Kidney (tissue), 14 donors: Measurements from ENCODE around the gene ATCAY. TPM values are rescaled to one million over a fixed set of nuclear protein-coding genes. Genes with fewer than 3 reads are reported as not detected.
A peak's percentile ranks its signal among the peaks of the same experiment; 100 is the strongest.
"Not testable (repeated sequence)": the region's sequence is repeated elsewhere in the genome, so short reads cannot be mapped to it uniquely, and the experiment has no call there.

Experiments used
- DNase-seq, 5 donors: peaks; one replicate each; pipeline ENCODE4 v3.0.0-alpha.2; 2013 to 2020
- FAIRE-seq: peaks from 2 replicates; lab custom pipeline; 2012; peaks lifted over from hg19 to GRCh38; lab: Jason Lieb, UNC
- H3K27ac ChIP-seq, 2 donors: one replicate each; pipeline ENCODE4 v1.7.0; 2013; ENCODE audit warnings: low read depth in 2 of 2, low read length in 2 of 2, inconsistent platforms in 1 of 2
- H3K27me3 ChIP-seq: one replicate; pipeline ENCODE4 v1.7.1; 2013; ENCODE audit warnings: low read length, inconsistent platforms; ENCODE audit not compliant: control insufficient read depth, insufficient read depth
- H3K36me3 ChIP-seq, 3 donors: one replicate each; pipeline versions ENCODE4 v1.7.0 to v1.7.1; 2013; ENCODE audit warnings: low read length in 3 of 3, control low read depth in 1 of 3, inconsistent platforms in 1 of 3; ENCODE audit not compliant: insufficient read depth in 3 of 3, control insufficient read depth in 2 of 3
- H3K4me1 ChIP-seq, 3 donors: one replicate each; pipeline versions ENCODE4 v1.7.0 to v1.7.1; 2013; ENCODE audit warnings: low read length in 3 of 3, inconsistent platforms in 1 of 3, low read depth in 1 of 3; ENCODE audit not compliant: control insufficient read depth in 2 of 3, insufficient read depth in 2 of 3
- H3K4me3 ChIP-seq, 3 donors: one replicate each; pipeline versions ENCODE4 v1.7.0 to v1.8.1; 2013; ENCODE audit warnings: low read length in 3 of 3, control low read depth in 1 of 3, inconsistent platforms in 1 of 3
- H3K9ac ChIP-seq, 3 donors: one replicate each; pipeline versions ENCODE4 v1.7.0 to v1.7.1; 2013; ENCODE audit warnings: low read length in 3 of 3, control low read depth in 1 of 3, inconsistent platforms in 1 of 3
- H3K9me3 ChIP-seq, 3 donors: one replicate each; pipeline versions ENCODE4 v1.7.0 to v1.7.1; 2013; ENCODE audit warnings: low read length in 3 of 3, control low read depth in 1 of 3, inconsistent platforms in 1 of 3; ENCODE audit not compliant: control insufficient read depth in 2 of 3, insufficient read depth in 1 of 3
- CTCF ChIP-seq: IDR thresholded peaks from 3 replicates; pipeline ENCODE4 v1.5.1; 2012; ENCODE audit warnings: mild to moderate bottlenecking, moderate library complexity, borderline replicate concordance; ENCODE audit not compliant: insufficient read depth; ENCODE audit errors: extremely low read depth
- intact Hi-C: fragments of 100-400 bp; cut with DNase I; formaldehyde crosslinking; loops from one replicate; pipeline ENCODE4 v1.11.1; 2022
- polyA plus RNA-seq: library from polyadenylated mRNA; stranded (reverse); fragments of 350-450 nt; fragmentation: Illumina TruSeq; extraction: RNeasy Lipid Tissue Mini Kit (QIAGEN cat#74804); gene quantifications from one replicate; pipeline ENCODE4 v1.2.3, GENCODE V29; 2014; ENCODE audit warnings: low read depth, low replicate concordance; ENCODE audit not compliant: insufficient read depth
- total RNA-seq: library from RNA; stranded (reverse); fragmentation: NEBNext Ultra II Directional; extraction: Animal tissue kit (Norgen Biotek cat#: 25700); gene quantifications from one replicate; pipeline ENCODE4 v1.2.1, GENCODE V29; 2021
- donor health status: control.
- donor health status: control.
- donor health status: control.
- donor health status: control.
- donor health status: control.
- donor health status: DM: yes; HTN: yes; CAD: no.
- donor health status: Normal renal cell carcinoma (clear cell type).

Gene ATCAY
- total and polyA plus RNA-seq, 2 donors from 2014 or later = 0.16 TPM; not detected in 1

GRCh38 chr19:3932931-3933810 is 52.7 kb downstream of the ATCAY start, which contains the start of gene NMRK2:
NMRK2 (plus strand) TSS chr19:3933069; CDS start chr19:3933672, 603 bp downstream.
- H3K9ac ChIP-seq = no peak within 1 kb of the TSS
- no peaks in the 10 kb centered on the region for H3K4me1 ChIP-seq
- no peak within 1 kb of the TSS for H3K27ac ChIP-seq
- no peak for FAIRE-seq
- TF ChIP-seq CTCF = no peak
- intact Hi-C loops = no loop called here
- DNase-seq = peak in 3 of 5 donors; percentile 10 to 26 (median 16)
- no peaks in the 10 kb centered on the region for H3K9me3 ChIP-seq
- H3K4me3 ChIP-seq = no peak within 1 kb of the TSS
- H3K36me3 ChIP-seq = no peaks in the 10 kb centered on the region
- peaks cover 2% of the 10 kb centered on the region for H3K27me3 ChIP-seq

GRCh38 chr19:3936506-3937442 is 56.3 kb downstream of the ATCAY start:
- TF ChIP-seq CTCF = no peak
- Histone ChIP-seq H3K9ac (no peak overlapping the region), H3K4me3 (no peak overlapping the region), H3K36me3 (no peaks in the 10 kb centered on the region), H3K4me1 (no peaks in the 10 kb centered on the region), H3K9me3 (no peaks in the 10 kb centered on the region), H3K27me3 (peaks cover 2% of the 10 kb centered on the region), H3K27ac (no peak overlapping the region)
- FAIRE-seq (no peak), DNase-seq (no peak)
- intact Hi-C loops = no loop called here

- DNase-seq, intact Hi-C loops, H3K27me3 ChIP-seq, H3K9ac ChIP-seq, H3K4me3 ChIP-seq, H3K27ac ChIP-seq, FAIRE-seq, H3K36me3 ChIP-seq, H3K9me3 ChIP-seq, H3K4me1 ChIP-seq: not testable (repeated sequence)
Observed at GRCh38 chr19:3938300-3938950, 57.9 kb downstream of the ATCAY start.
